Measurements from ENCODE around the gene B4GALT3. TPM values are rescaled to one million over a fixed set of nuclear protein-coding genes. Genes with fewer than 3 reads are reported as not detected.

Gene B4GALT3
- total and polyA plus RNA-seq, 9 of the 15 experiments (the other 6 are each of a cell fraction or from before 2014, with no cell fraction given), result 31.2 to 103 (median 46.1) TPM

DNA sequence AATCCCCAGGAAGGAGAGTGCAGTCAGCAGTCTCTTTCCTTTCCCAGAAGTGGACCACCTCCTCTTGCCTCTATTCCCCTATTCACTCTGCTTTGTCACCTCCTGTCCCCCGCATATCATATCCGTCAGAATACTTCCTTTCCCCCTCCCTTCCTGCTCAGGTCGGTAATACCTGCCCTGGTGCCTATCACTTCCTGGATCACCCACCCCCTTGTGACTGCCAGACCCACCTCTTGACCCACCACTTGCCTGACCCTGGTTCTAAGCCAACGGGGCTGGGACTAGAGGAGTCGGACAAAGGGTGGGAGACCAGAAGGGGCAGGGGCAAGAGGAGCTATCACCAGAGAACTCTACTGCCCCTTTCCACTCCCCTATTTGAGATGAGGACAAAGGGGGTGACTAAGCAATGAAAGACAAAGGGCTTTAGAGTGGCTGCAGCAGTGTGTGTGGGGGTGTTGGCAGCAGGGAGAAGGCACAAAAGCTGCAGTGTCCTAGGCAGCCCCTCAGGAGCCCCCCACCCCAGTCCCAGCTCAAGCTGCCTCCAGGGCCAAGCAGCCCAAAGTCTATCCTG is 23.2 kb upstream of the B4GALT3 start (continued):
- TF ChIP-seq, protein P1, sequence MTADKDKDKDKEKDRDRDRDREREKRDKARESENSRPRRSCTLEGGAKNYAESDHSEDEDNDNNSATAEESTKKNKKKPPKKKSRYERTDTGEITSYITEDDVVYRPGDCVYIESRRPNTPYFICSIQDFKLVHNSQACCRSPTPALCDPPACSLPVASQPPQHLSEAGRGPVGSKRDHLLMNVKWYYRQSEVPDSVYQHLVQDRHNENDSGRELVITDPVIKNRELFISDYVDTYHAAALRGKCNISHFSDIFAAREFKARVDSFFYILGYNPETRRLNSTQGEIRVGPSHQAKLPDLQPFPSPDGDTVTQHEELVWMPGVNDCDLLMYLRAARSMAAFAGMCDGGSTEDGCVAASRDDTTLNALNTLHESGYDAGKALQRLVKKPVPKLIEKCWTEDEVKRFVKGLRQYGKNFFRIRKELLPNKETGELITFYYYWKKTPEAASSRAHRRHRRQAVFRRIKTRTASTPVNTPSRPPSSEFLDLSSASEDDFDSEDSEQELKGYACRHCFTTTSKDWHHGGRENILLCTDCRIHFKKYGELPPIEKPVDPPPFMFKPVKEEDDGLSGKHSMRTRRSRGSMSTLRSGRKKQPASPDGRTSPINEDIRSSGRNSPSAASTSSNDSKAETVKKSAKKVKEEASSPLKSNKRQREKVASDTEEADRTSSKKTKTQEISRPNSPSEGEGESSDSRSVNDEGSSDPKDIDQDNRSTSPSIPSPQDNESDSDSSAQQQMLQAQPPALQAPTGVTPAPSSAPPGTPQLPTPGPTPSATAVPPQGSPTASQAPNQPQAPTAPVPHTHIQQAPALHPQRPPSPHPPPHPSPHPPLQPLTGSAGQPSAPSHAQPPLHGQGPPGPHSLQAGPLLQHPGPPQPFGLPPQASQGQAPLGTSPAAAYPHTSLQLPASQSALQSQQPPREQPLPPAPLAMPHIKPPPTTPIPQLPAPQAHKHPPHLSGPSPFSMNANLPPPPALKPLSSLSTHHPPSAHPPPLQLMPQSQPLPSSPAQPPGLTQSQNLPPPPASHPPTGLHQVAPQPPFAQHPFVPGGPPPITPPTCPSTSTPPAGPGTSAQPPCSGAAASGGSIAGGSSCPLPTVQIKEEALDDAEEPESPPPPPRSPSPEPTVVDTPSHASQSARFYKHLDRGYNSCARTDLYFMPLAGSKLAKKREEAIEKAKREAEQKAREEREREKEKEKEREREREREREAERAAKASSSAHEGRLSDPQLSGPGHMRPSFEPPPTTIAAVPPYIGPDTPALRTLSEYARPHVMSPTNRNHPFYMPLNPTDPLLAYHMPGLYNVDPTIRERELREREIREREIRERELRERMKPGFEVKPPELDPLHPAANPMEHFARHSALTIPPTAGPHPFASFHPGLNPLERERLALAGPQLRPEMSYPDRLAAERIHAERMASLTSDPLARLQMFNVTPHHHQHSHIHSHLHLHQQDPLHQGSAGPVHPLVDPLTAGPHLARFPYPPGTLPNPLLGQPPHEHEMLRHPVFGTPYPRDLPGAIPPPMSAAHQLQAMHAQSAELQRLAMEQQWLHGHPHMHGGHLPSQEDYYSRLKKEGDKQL (CRISPR knock-in tag; IDR thresholded peaks at IDR 0.05; ENCODE audit: borderline replicate concordance), result no peak
- TF ChIP-seq NR3C1 (CRISPR knock-in tag; IDR thresholded peaks at IDR 0.05) (no peak), ZNF311 (CRISPR knock-in tag; IDR thresholded peaks at IDR 0.05) (no peak), HDAC1 (IDR thresholded peaks at IDR 0.05) (peak in 1 of 2 experiments; percentile 47; a peak in 1 of 4 replicates), ZNF146 (CRISPR knock-in tag; IDR thresholded peaks at IDR 0.05; ENCODE audit: unreplicated experiment) (no peak), POLR2B (IDR thresholded peaks at IDR 0.05; ENCODE audit: low read depth, partially characterized antibody) (peak; percentile 39), CBX5 (IDR thresholded peaks at IDR 0.05; ENCODE audit: borderline replicate concordance, low read depth) (0 out of 2 replicates have a peak, but pooled peaks have one; percentile 7), ETV5 (CRISPR knock-in tag; IDR thresholded peaks at IDR 0.05; ENCODE audit: low read depth) (0 out of 2 replicates have a peak, but pooled peaks have one; percentile 50), TAF7 (tag; IDR thresholded peaks at IDR 0.05) (peak; percentile 7; the same call in 1 of the 2 replicates), ZNF212 (CRISPR knock-in tag; IDR thresholded peaks at IDR 0.05) (no peak), COPS2 (conservative IDR thresholded peaks at IDR 0.05) (no peak), BDP1 (IDR thresholded peaks at IDR 0.05; ENCODE audit: insufficient read depth, insufficient read length) (no peak), LARP7 (IDR thresholded peaks at IDR 0.05) (no peak), SAP30 (IDR thresholded peaks at IDR 0.05; ENCODE audit: borderline replicate concordance, insufficient read depth, low read depth, low read length, poor library complexity, severe bottlenecking) (no peak), ZNF175 (CRISPR knock-in tag; IDR thresholded peaks at IDR 0.05; ENCODE audit: low read depth) (no peak), DIDO1 (tag; IDR thresholded peaks at IDR 0.05; ENCODE audit: low read depth) (0 out of 2 replicates have a peak, but pooled peaks have one; percentile 37), ZNF121 (CRISPR knock-in tag; conservative IDR thresholded peaks at IDR 0.05) (no peak), KAT8 (IDR thresholded peaks at IDR 0.05; ENCODE audit: low read depth) (no peak), NCOA2 (IDR thresholded peaks at IDR 0.05; ENCODE audit: partially characterized antibody in 2 of 2) (no peak), PURB (CRISPR knock-in tag; IDR thresholded peaks at IDR 0.05; ENCODE audit: low read depth) (no peak)
- TF ChIP-seq, protein P2, sequence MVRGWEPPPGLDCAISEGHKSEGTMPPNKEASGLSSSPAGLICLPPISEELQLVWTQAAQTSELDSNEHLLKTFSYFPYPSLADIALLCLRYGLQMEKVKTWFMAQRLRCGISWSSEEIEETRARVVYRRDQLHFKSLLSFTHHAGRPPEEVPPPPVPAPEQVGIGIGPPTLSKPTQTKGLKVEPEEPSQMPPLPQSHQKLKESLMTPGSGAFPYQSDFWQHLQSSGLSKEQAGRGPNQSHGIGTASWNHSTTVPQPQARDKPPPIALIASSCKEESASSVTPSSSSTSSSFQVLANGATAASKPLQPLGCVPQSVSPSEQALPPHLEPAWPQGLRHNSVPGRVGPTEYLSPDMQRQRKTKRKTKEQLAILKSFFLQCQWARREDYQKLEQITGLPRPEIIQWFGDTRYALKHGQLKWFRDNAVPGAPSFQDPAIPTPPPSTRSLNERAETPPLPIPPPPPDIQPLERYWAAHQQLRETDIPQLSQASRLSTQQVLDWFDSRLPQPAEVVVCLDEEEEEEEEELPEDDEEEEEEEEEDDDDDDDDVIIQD (CRISPR knock-in tag; IDR thresholded peaks at IDR 0.05), result no peak
- TF ChIP-seq, protein P3, sequence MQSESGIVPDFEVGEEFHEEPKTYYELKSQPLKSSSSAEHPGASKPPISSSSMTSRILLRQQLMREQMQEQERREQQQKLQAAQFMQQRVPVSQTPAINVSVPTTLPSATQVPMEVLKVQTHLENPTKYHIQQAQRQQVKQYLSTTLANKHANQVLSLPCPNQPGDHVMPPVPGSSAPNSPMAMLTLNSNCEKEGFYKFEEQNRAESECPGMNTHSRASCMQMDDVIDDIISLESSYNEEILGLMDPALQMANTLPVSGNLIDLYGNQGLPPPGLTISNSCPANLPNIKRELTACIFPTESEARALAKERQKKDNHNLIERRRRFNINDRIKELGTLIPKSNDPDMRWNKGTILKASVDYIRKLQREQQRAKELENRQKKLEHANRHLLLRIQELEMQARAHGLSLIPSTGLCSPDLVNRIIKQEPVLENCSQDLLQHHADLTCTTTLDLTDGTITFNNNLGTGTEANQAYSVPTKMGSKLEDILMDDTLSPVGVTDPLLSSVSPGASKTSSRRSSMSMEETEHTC (IDR thresholded peaks at IDR 0.05), result no peak

Measured in K562 (cell line).